Stomach (tissue), 9 donors: ENCODE measurements around the gene DENND2A. TPM values are rescaled to one million over a fixed set of nuclear protein-coding genes. Genes with fewer than 3 reads are reported as not detected.

Source experiments
- DNase-seq, 2 donors: peaks; one replicate each; pipeline versions ENCODE4 v3.0.0 to v3.0.0-alpha.2; 2013 to 2019
- H3K27ac ChIP-seq, 5 donors: fragments of 200-600 bp in 4 of 5; sonication (generic) in 4 of 5; one replicate each; pipeline ENCODE4 v1.5.1; 2013 to 2019; ENCODE audit warnings: mild to moderate bottlenecking in 1 of 5, moderate library complexity in 1 of 5
- H3K27me3 ChIP-seq, 3 donors: fragments of 200-600 bp; sonication (generic); one replicate each; pipeline ENCODE4 v1.5.1; 2017 to 2019; ENCODE audit warnings: mixed run types in 1 of 3
- H3K36me3 ChIP-seq, 4 donors: fragments of 200-600 bp; sonication (generic); 1 replicate in 3 of 4; 2 replicates in 1 of 4; pipeline ENCODE4 v1.5.1; 2016 to 2019
- H3K4me1 ChIP-seq, 4 donors: fragments of 200-600 bp; sonication (generic); one replicate each; pipeline ENCODE4 v1.5.1; 2016 to 2019
- H3K4me3 ChIP-seq, 4 donors: fragments of 200-600 bp; sonication (generic) in 3 of 4; one replicate each; pipeline ENCODE4 v1.5.1; 2016 to 2019; ENCODE audit warnings: mild to moderate bottlenecking in 1 of 4
- H3K9me3 ChIP-seq, 4 donors: fragments of 200-600 bp; sonication (generic); one replicate each; pipeline ENCODE4 v1.5.1; 2016 to 2019
- CTCF ChIP-seq, 7 experiments: fragments of 450-650 bp in 4 of 7; fragments of 200-600 bp in 3 of 7; sonication (generic) in 3 of 7; IDR thresholded peaks; one replicate each; pipeline ENCODE4 v1.5.1; 2016 to 2019; ENCODE audit warnings: antibody characterized with exemption in 7 of 7, control low read depth in 2 of 7, mild to moderate bottlenecking in 1 of 7
- EP300 ChIP-seq: sonication (generic); formaldehyde crosslinking; IDR thresholded peaks from one replicate; pipeline ENCODE4 v1.6.1; 2017; ENCODE audit warnings: antibody characterized with exemption
- POLR2A ChIP-seq, 4 donors: fragments of 450-650 bp; IDR thresholded peaks; one replicate each; pipeline ENCODE4 v1.6.1; 2016; ENCODE audit warnings: antibody characterized with exemption in 4 of 4, control low read depth in 2 of 4, mild to moderate bottlenecking in 1 of 4, moderate library complexity in 1 of 4
- POLR2AphosphoS5 ChIP-seq, 3 donors: sonication (generic); formaldehyde crosslinking; IDR thresholded peaks; one replicate each; pipeline ENCODE4 v1.6.1; 2016; ENCODE audit warnings: antibody characterized with exemption in 3 of 3
- WGBS, 5 donors: extraction: QIAGEN DNeasy Blood & Tissue Kit in 3 of 5; methylation state at CpG; one replicate each; pipeline versions ENCODE4 v1.1.5 to v1.1.7; 2013 to 2018; 5-methylcytosine and 5-hydroxymethylcytosine counted together
- intact Hi-C: fragments of 100-400 bp; cut with DNase I; formaldehyde crosslinking; loops from one replicate; pipeline ENCODE4 v1.15.1; 2023; ENCODE audit warnings: low total_unique reads
- polyA plus RNA-seq, 3 donors: library from polyadenylated mRNA; stranded (reverse); fragments of 200-250 nt; gene quantifications; one replicate each; pipeline ENCODE4 v1.2.3, GENCODE V29; 2013
- total RNA-seq, 5 donors: library from RNA; depleted of rRNA; stranded (reverse); fragments of >200 nt; gene quantifications; one replicate each; pipeline versions ENCODE4 v1.1.0 to v1.2.3, GENCODE V29; 2014 to 2016
- donor health status: healthy with polysubstance abuse.
- donor health status: Bipolar disorder and iron deficiency.
- donor health status: healthy.

Gene DENND2A
- total and polyA plus RNA-seq, 8 donors, result 1.8 to 17.8 (median 6.5) TPM

- DNase-seq, result no peak
- Histone ChIP-seq H3K36me3 (no peaks in the 10 kb centered on the region), H3K27me3 (no peaks in the 10 kb centered on the region), H3K27ac (no peak overlapping the region), H3K9me3 (no peaks in the 10 kb centered on the region), H3K4me3 (no peak overlapping the region), H3K4me1 (peaks cover 16 to 47% (median 25%) of the 10 kb centered on the region in 4 donors)
- 55 to 83% (median 69%) methylated on average over 2 of the region's 2 CpGs for WGBS, 5 donors
- TF ChIP-seq POLR2A (IDR thresholded peaks at IDR 0.05) (no peak), EP300 (no peak), CTCF (IDR thresholded peaks at IDR 0.05) (no peak), POLR2AphosphoS5 (IDR thresholded peaks at IDR 0.05) (no peak)
- intact Hi-C loops, result loop anchor here (5.0 kb wide), 1 partner anchor 137 kb away; no protein-coding TSS in a partner anchor
Observed at GRCh38 chr7:140654109-140654387, 13.4 kb upstream of the DENND2A start.

GRCh38 chr7:140653319-140654108 is 12.9 kb upstream of the DENND2A start:
- H3K27ac ChIP-seq, result no peak overlapping the region
- TF ChIP-seq POLR2AphosphoS5 (IDR thresholded peaks at IDR 0.05), result peak in 1 of 3 donors; percentile 53
- peak in 5 of 7 experiments; percentile 77 to 94 (median 80) for TF ChIP-seq CTCF (IDR thresholded peaks at IDR 0.05)
- TF ChIP-seq EP300, result no peak
- peaks cover 16 to 47% (median 25%) of the 10 kb centered on the region in 4 donors for H3K4me1 ChIP-seq
- intact Hi-C loops, result loop anchor here (5.0 kb wide), 1 partner anchor 136 kb away; no protein-coding TSS in a partner anchor
- no peak overlapping the region for H3K4me3 ChIP-seq
- peak; percentile 62 to 92 for DNase-seq
- no peaks in the 10 kb centered on the region for H3K9me3 ChIP-seq
- no peaks in the 10 kb centered on the region for H3K27me3 ChIP-seq
- 14 to 23% (median 20%) methylated on average over 14 to 15 of the region's 15 CpGs for WGBS, 5 donors
- H3K36me3 ChIP-seq, result no peaks in the 10 kb centered on the region

- Histone ChIP-seq H3K27me3 (no peaks in the 10 kb centered on the region), H3K9me3 (no peaks in the 10 kb centered on the region), H3K36me3 (no peaks in the 10 kb centered on the region), H3K4me3 (no peak overlapping the region), H3K27ac (no peak overlapping the region), H3K4me1 (peaks cover 0 to 19% (median 8%) of the 10 kb centered on the region in 4 donors)
- TF ChIP-seq EP300 (no peak), POLR2AphosphoS5 (IDR thresholded peaks at IDR 0.05) (no peak), CTCF (IDR thresholded peaks at IDR 0.05) (no peak), POLR2A (IDR thresholded peaks at IDR 0.05) (no peak)
- no peak for DNase-seq
- 87 to 90% (median 88%) methylated on average over 12 of the region's 12 CpGs for WGBS, 5 donors
- intact Hi-C loops, result loop anchor here (5.0 kb wide), 1 partner anchor 133 kb away; no protein-coding TSS in a partner anchor
Observed at GRCh38 chr7:140650367-140650766, 9.8 kb upstream of the DENND2A start.

GRCh38 chr7:140649556-140650205 is 9.1 kb upstream of the DENND2A start:
- intact Hi-C loops, result loop anchor here (5.0 kb wide), 1 partner anchor 132 kb away; no protein-coding TSS in a partner anchor
- DNase-seq, result no peak
- Histone ChIP-seq H3K9me3 (no peaks in the 10 kb centered on the region), H3K27ac (no peak overlapping the region), H3K4me1 (peaks cover 0 to 19% (median 8%) of the 10 kb centered on the region in 4 donors), H3K4me3 (no peak overlapping the region), H3K27me3 (no peaks in the 10 kb centered on the region), H3K36me3 (no peaks in the 10 kb centered on the region)
- no peak for TF ChIP-seq EP300
- TF ChIP-seq CTCF (IDR thresholded peaks at IDR 0.05), result no peak
- TF ChIP-seq POLR2A (IDR thresholded peaks at IDR 0.05), result no peak
- no peak for TF ChIP-seq POLR2AphosphoS5 (IDR thresholded peaks at IDR 0.05)
- 67 to 81% (median 74%) methylated on average over 6 of the region's 6 CpGs for WGBS, 5 donors
